Fibroblast of pulmonary artery (primary cell): ENCODE data around the gene CHAC1.
"Not testable (repeated sequence)": the region's sequence is repeated elsewhere in the genome, so short reads cannot be mapped to it uniquely, and the experiment has no call there.

Source experiments
- DNase-seq: peaks from one replicate; pipeline ENCODE4 v3.0.0-alpha.2; 2010; ENCODE audit warnings: low read depth
- H3K4me3 ChIP-seq: replicated peaks from 2 replicates; pipeline ENCODE4 v1.5.1; 2011; ENCODE audit warnings: low read depth, mild to moderate bottlenecking, control low read depth, low read length, moderate library complexity
- TF ChIP-seq, protein P1 (sequence below): IDR thresholded peaks from 2 replicates; pipeline ENCODE4 v1.5.1; 2011; ENCODE audit warnings: mild to moderate bottlenecking, control low read depth, low read length, inconsistent platforms; ENCODE audit errors: missing control alignments

Gene CHAC1

DNA sequence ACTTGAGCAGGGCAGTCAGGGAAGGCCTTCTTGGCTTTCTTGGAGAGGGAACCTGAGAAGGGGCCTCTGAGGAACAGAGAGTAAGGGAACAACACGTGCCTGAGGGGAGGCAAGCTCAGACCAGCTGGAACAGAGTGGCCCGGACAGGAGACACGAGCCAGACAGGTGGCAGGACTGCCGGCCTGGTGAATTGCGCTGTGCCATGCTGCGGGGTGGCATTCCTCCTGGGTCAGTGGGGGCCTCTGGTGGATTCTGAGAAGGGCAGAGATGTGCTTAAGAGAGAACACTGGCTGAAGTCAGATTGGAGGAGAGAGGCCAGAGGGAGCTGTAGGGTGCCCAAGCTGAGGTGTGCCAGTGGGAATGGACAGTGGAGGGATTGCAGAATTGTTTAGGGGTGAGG lies 4.9 kb downstream of the CHAC1 start:
- no peak for DNase-seq

DNA sequence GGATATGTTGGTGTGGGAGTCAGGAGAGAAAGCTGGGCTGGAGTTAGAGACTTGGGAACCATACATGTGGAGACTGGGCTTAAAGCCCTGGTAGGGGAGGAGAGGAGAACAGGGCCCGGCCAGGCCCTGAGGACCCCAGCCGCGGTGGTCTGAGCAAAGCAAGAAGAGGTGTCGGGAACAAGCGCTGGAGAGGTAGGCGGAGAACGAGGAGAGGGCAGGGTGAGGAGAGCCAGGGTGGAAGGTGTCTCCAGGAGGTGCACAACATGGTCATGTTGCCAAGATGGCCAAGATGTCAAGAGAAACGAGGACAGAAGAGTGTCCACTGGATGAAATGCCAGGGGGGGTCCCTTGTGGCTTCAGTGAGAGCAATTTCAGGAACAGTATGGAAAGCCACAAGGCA lies 5.5 kb downstream of the CHAC1 start:
- DNase-seq = no peak
- TF ChIP-seq, protein P1, sequence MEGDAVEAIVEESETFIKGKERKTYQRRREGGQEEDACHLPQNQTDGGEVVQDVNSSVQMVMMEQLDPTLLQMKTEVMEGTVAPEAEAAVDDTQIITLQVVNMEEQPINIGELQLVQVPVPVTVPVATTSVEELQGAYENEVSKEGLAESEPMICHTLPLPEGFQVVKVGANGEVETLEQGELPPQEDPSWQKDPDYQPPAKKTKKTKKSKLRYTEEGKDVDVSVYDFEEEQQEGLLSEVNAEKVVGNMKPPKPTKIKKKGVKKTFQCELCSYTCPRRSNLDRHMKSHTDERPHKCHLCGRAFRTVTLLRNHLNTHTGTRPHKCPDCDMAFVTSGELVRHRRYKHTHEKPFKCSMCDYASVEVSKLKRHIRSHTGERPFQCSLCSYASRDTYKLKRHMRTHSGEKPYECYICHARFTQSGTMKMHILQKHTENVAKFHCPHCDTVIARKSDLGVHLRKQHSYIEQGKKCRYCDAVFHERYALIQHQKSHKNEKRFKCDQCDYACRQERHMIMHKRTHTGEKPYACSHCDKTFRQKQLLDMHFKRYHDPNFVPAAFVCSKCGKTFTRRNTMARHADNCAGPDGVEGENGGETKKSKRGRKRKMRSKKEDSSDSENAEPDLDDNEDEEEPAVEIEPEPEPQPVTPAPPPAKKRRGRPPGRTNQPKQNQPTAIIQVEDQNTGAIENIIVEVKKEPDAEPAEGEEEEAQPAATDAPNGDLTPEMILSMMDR = no peak
- H3K4me3 ChIP-seq = no peak overlapping the region

More for the DNA sequence above, 4.9 kb downstream of the CHAC1 start:
- TF ChIP-seq, protein P1 = no peak
- H3K4me3 ChIP-seq = no peak overlapping the region

DNA sequence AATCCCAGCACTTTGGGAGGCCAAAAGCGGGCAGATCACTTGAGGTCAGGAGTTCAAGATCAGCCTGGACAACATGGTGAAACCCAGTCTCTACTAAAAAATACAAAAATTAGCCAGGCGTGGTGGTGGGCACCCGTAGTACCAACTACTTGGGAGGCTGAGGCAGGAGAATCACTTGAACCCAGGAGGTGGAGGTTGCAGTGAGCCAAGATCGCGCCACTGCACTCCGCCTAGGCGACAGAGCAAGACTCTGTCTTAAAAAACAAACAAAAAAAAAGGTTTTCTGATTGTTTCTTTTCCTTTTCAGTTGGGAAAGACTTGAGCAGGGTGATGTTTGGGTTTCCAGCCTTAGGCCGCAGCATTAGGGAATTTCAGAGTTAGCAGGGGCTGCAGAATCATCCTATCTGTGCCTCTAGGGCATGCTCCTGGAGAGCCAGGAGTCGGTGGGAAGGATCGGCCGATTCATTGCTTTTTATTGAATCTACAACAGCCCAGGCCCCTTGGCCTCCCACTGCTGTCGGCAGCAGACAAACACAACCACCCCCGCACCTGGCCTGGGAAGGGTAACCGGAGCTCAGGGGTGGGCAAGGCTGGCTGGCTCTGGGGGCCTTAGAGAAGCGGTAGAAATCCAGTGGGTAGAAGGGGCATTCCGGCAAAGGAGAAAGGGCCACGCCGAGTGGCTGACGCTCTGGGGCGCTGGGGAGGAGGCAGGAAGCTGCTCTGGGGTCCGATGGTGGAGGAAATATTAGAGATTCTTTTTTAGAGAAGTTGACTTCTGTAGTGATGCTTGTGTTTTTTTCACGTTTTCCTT lies 6.3 kb downstream of the CHAC1 start:
- DNase-seq = no peak
- TF ChIP-seq, protein P1 = no peak
- no peak overlapping the region for H3K4me3 ChIP-seq

DNA sequence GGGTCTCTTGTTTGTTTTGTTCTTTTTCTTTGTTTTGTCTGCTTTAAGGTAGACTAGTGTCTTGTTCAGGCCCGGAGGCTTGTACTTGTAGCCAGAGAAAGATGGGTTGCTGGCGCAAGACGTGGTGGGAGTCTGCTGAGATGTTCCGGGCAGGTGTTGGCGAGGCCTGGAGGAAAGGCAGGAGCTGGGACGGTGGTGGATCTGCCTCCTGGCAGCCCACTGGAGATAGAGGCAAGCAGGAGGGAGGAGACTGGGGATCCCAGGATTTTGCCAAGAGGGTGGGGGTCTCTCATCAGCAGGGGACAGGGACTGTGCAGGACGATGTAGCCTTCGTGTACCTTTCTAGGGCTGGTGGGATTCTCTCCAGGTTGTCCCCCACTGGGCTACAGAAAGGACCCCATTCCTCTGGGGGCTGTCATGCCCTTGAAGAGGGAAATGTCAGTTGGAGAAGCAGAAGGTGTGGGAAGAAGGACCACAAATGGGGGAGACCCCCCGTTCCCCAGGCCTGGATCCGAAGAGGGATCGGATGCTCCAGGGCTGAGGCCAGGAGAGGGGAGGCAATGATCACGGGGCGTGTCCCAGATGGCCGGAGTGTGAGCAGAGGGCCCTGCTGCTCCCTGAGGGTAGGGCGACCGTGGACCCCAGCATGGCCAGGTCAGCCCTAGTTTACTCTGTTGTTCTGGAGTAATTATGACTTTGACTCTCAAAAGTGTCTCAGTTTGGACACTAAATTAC lies 7.0 kb downstream of the CHAC1 start:
- H3K4me3 ChIP-seq = no peak overlapping the region
- TF ChIP-seq, protein P1 = no peak
- no peak for DNase-seq

DNA sequence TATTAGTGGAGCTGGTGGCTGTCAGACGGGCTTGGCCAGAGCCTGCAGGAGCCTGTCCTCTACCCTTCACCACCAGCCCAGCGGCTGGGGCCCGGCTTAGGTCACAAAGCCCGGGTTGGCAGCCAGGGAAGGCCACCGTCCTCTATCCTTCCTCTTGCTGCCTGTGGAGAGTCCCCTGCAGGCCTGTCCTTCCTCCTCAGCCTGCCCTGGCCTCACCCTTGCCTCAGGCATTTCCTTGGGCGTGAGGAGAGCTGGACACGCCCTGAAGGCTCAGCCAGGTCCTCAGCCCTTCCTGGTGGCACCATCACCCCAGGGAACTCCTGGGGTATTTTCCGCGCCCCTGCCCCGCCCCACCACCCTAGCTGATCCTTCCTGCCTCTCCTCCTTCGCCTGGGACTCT lies 7.7 kb downstream of the CHAC1 start:
- DNase-seq = no peak
- TF ChIP-seq, protein P1 = no peak
- H3K4me3 ChIP-seq = no peak overlapping the region

DNA sequence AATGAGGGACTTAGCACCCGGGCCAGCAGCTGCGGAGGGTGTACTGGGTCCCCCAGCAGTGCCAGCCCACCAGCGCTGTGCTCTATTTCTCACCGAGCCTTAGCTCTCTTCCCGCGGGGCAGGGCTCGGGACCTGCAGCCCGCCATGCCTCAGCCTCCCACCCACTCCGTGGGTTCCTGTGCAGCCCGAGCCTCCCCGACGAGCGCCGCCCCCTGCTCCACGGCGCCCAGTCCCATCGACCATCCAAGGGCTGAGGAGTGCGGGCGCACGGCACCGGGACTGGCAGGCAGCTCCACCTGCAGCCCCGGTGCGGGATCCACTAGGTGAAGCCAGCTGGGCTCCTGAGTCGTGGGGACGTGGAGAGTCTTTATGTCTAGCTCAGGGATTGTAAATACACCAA lies 8.5 kb downstream of the CHAC1 start:
- H3K4me3 ChIP-seq, DNase-seq: not testable (repeated sequence)

DNA sequence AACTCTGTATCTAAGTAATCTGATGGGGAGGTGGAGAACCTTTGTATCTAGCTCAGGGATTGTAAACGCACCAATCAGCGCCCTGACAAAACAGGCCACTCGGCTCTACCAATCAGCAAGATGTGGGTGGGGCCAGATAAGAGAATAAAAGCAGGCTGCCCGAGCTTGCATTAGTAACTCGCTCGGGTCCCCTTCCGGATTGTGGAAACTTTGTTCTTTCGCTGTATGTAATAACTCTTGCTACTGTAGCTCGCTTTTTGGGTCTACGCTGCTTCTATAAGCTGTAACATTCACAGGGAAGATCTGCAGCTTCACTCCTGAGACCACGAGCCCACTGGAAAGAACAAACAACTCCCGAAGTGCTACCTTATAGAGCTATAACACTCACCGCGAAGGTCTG lies 9.0 kb downstream of the CHAC1 start:
- not testable (repeated sequence) for H3K4me3 ChIP-seq, DNase-seq

DNA sequence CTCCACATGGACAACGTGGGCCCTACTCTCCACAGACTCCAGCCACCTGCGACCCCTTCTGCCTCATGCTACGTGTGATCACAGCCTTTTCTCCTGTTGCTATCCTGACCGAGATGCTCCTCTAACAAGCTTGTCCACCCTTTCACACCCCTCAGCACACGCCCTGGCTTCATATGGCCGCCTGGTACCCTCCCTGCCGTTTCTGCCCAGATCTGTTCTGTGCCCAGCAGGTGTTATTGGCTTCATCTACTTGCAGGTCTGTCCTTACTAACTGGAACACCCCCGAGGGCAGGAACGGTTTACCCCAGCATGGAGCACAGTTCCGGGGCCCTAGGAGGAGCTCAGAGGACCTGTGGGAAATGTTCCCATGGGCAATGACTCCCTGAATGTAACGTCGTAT lies 9.9 kb downstream of the CHAC1 start:
- no peak overlapping the region for H3K4me3 ChIP-seq
- TF ChIP-seq, protein P1 = no peak
- DNase-seq = no peak
